K562 (cell line): ENCODE results near the gene KPNA1. TPM values are rescaled to one million over a fixed set of nuclear protein-coding genes. Genes with fewer than 3 reads are reported as not detected.

Experiments used
- polyA plus RNA-seq, 8 experiments: library from polyadenylated mRNA; depleted of rRNA in 4 of 8; stranded (reverse) in 5 of 8; unstranded in 3 of 8; fragments of >200 nt; fragmentation: Nextera tagmentation in 2 of 8; fragmentation: Illumina TruSeq in 1 of 8; extraction: Ambion mirVana in 2 of 8; extraction: Trizol in 1 of 8; gene quantifications; 2 replicates each; pipeline versions ENCODE4 v1.2.1 to v1.2.3, GENCODE V29; 2011 to 2014; ENCODE audit warnings: inconsistent platforms in 1 of 8, missing spikeins in 1 of 8
- small RNA-seq: library from RNA; depleted of rRNA; stranded (forward); fragments of <200 nt; gene quantifications from one replicate; pipeline ENCODE3, GENCODE V24; 2014
- total RNA-seq, 7 experiments: library from RNA; depleted of rRNA in 6 of 7; stranded (reverse); fragments of >200 nt in 6 of 7; fragmentation: Illumina TruSeq in 2 of 7; extraction: Trizol in 2 of 7; gene quantifications; 2 replicates each; pipeline versions ENCODE4 v1.2.1 to v1.2.3, GENCODE V29; 2011 to 2021; ENCODE audit warnings: low replicate concordance in 1 of 7

KPNA1 gene
- total and polyA plus RNA-seq, 9 of the 15 experiments (the other 6 are each of a cell fraction or from before 2014, with no cell fraction given), result 9.3 to 53.8 (median 33.5) TPM

Small RNA genes within 50 kb of the gene (small RNA-seq; reads per million reads assigned to genes)
- gene AC083798.1 (not detected), gene AC096861.1 (not detected)

Other genes with a start within 250 kb of the KPNA1 start
Only the 7 nearest of the 8 such genes appear.
- 69.2 and 103 TPM in 2 replicates for gene MIX23, start 131.7 kb downstream of the KPNA1 start, total RNA-seq (2014; rRNA removed)
- gene MIX23, start 131.7 kb downstream of the KPNA1 start, total RNA-seq (2014; rRNA removed; fragmentation: Illumina TruSeq; extraction: Trizol), result 106 and 124 TPM in 2 replicates
- gene MIX23, start 131.7 kb downstream of the KPNA1 start, total RNA-seq (2015; rRNA removed; fragmentation: Illumina TruSeq; extraction: Trizol), result 122 and 143 TPM in 2 replicates
- 46.6 and 81.3 TPM in 2 replicates for gene MIX23, start 131.7 kb downstream of the KPNA1 start, total RNA-seq (2021)
- gene MIX23, start 131.7 kb downstream of the KPNA1 start, polyA plus RNA-seq (2011; rRNA removed), result 27.8 and 45.5 TPM in 2 replicates
- gene MIX23, start 131.7 kb downstream of the KPNA1 start, polyA plus RNA-seq (2014; fragmentation: Illumina TruSeq; extraction: Trizol), result 162 and 185 TPM in 2 replicates
- gene MIX23, start 131.7 kb downstream of the KPNA1 start, polyA plus RNA-seq (2014; fragmentation: Nextera tagmentation; extraction: Ambion mirVana), result 100 to 1,000 TPM; 102 to 125 TPM
- gene MIX23, start 131.7 kb downstream of the KPNA1 start, polyA plus RNA-seq (2014; rRNA removed), result 130 and 134 TPM in 2 replicates
- 37.5 and 62.6 TPM in 2 replicates for gene FAM162A, start 130.8 kb downstream of the KPNA1 start, total RNA-seq (2014; rRNA removed)
- gene FAM162A, start 130.8 kb downstream of the KPNA1 start, total RNA-seq (2014; rRNA removed; fragmentation: Illumina TruSeq; extraction: Trizol), result 103 TPM in 2 replicates
- gene FAM162A, start 130.8 kb downstream of the KPNA1 start, total RNA-seq (2015; rRNA removed; fragmentation: Illumina TruSeq; extraction: Trizol), result 76.5 and 77.6 TPM in 2 replicates
- 64.9 and 77.7 TPM in 2 replicates for gene FAM162A, start 130.8 kb downstream of the KPNA1 start, total RNA-seq (2021)
- 171 and 191 TPM in 2 replicates for gene FAM162A, start 130.8 kb downstream of the KPNA1 start, polyA plus RNA-seq (2011; rRNA removed)
- gene FAM162A, start 130.8 kb downstream of the KPNA1 start, polyA plus RNA-seq (2014; fragmentation: Illumina TruSeq; extraction: Trizol), result 101 TPM in 2 replicates
- 100 to 1,000 TPM; 208 to 211 TPM for gene FAM162A, start 130.8 kb downstream of the KPNA1 start, polyA plus RNA-seq (2014; fragmentation: Nextera tagmentation; extraction: Ambion mirVana)
- 89.4 and 106 TPM in 2 replicates for gene FAM162A, start 130.8 kb downstream of the KPNA1 start, polyA plus RNA-seq (2014; rRNA removed)
- gene WDR5B, start 98.9 kb downstream of the KPNA1 start, total RNA-seq (2014; rRNA removed), result 2.3 and 2.8 TPM in 2 replicates
- gene WDR5B, start 98.9 kb downstream of the KPNA1 start, total RNA-seq (2014; rRNA removed; fragmentation: Illumina TruSeq; extraction: Trizol), result 4.4 and 4.6 TPM in 2 replicates
- gene WDR5B, start 98.9 kb downstream of the KPNA1 start, total RNA-seq (2015; rRNA removed; fragmentation: Illumina TruSeq; extraction: Trizol), result 4.1 and 4.2 TPM in 2 replicates
- 3.0 and 3.1 TPM in 2 replicates for gene WDR5B, start 98.9 kb downstream of the KPNA1 start, total RNA-seq (2021)
- 9.0 and 10.1 TPM in 2 replicates for gene WDR5B, start 98.9 kb downstream of the KPNA1 start, polyA plus RNA-seq (2011; rRNA removed)
- 2.9 and 3.5 TPM in 2 replicates for gene WDR5B, start 98.9 kb downstream of the KPNA1 start, polyA plus RNA-seq (2014; fragmentation: Illumina TruSeq; extraction: Trizol)
- 1 to 10 TPM; 3.9 to 4.4 TPM for gene WDR5B, start 98.9 kb downstream of the KPNA1 start, polyA plus RNA-seq (2014; fragmentation: Nextera tagmentation; extraction: Ambion mirVana)
- 4.8 and 5.0 TPM in 2 replicates for gene WDR5B, start 98.9 kb downstream of the KPNA1 start, polyA plus RNA-seq (2014; rRNA removed)
- 2.7 and 2.8 TPM in 2 replicates for gene PARP9, start 49.4 kb upstream of the KPNA1 start, total RNA-seq (2014; rRNA removed)
- gene PARP9, start 49.4 kb upstream of the KPNA1 start, total RNA-seq (2014; rRNA removed; fragmentation: Illumina TruSeq; extraction: Trizol), result 3.1 and 3.9 TPM in 2 replicates
- gene PARP9, start 49.4 kb upstream of the KPNA1 start, total RNA-seq (2015; rRNA removed; fragmentation: Illumina TruSeq; extraction: Trizol), result 3.8 TPM in 2 replicates
- gene PARP9, start 49.4 kb upstream of the KPNA1 start, total RNA-seq (2021), result 3.1 and 3.4 TPM in 2 replicates
- gene PARP9, start 49.4 kb upstream of the KPNA1 start, polyA plus RNA-seq (2011; rRNA removed), result 1.5 and 3.9 TPM in 2 replicates
- gene PARP9, start 49.4 kb upstream of the KPNA1 start, polyA plus RNA-seq (2014; fragmentation: Illumina TruSeq; extraction: Trizol), result 4.4 and 4.8 TPM in 2 replicates
- gene PARP9, start 49.4 kb upstream of the KPNA1 start, polyA plus RNA-seq (2014; fragmentation: Nextera tagmentation; extraction: Ambion mirVana), result 1 to 10 TPM; 2.1 to 3.2 TPM
- 3.5 and 3.8 TPM in 2 replicates for gene PARP9, start 49.4 kb upstream of the KPNA1 start, polyA plus RNA-seq (2014; rRNA removed)
- gene DTX3L, start 49.4 kb upstream of the KPNA1 start, total RNA-seq (2014; rRNA removed), result 3.0 and 4.1 TPM in 2 replicates
- gene DTX3L, start 49.4 kb upstream of the KPNA1 start, total RNA-seq (2014; rRNA removed; fragmentation: Illumina TruSeq; extraction: Trizol), result 6.0 and 7.0 TPM in 2 replicates
- gene DTX3L, start 49.4 kb upstream of the KPNA1 start, total RNA-seq (2015; rRNA removed; fragmentation: Illumina TruSeq; extraction: Trizol), result 6.0 and 6.5 TPM in 2 replicates
- gene DTX3L, start 49.4 kb upstream of the KPNA1 start, total RNA-seq (2021), result 6.2 and 6.6 TPM in 2 replicates
- 1.0 and 2.3 TPM in 2 replicates for gene DTX3L, start 49.4 kb upstream of the KPNA1 start, polyA plus RNA-seq (2011; rRNA removed)
- gene DTX3L, start 49.4 kb upstream of the KPNA1 start, polyA plus RNA-seq (2014; fragmentation: Illumina TruSeq; extraction: Trizol), result 4.9 and 6.0 TPM in 2 replicates
- 1 to 10 TPM; 2.3 to 2.5 TPM for gene DTX3L, start 49.4 kb upstream of the KPNA1 start, polyA plus RNA-seq (2014; fragmentation: Nextera tagmentation; extraction: Ambion mirVana)
- 3.0 and 3.4 TPM in 2 replicates for gene DTX3L, start 49.4 kb upstream of the KPNA1 start, polyA plus RNA-seq (2014; rRNA removed)
- gene PARP15, start 62.7 kb upstream of the KPNA1 start, total RNA-seq (2014; rRNA removed), result 0.05 and 0.08 TPM in 2 replicates
- 0.11 and 0.45 TPM in 2 replicates for gene PARP15, start 62.7 kb upstream of the KPNA1 start, total RNA-seq (2014; rRNA removed; fragmentation: Illumina TruSeq; extraction: Trizol)
- 0.19 and 0.40 TPM in 2 replicates for gene PARP15, start 62.7 kb upstream of the KPNA1 start, total RNA-seq (2015; rRNA removed; fragmentation: Illumina TruSeq; extraction: Trizol)
- gene PARP15, start 62.7 kb upstream of the KPNA1 start, total RNA-seq (2021), result 0.38 and 0.45 TPM in 2 replicates
- 0.22 TPM in 1 of 2 replicates, not detected in the other for gene PARP15, start 62.7 kb upstream of the KPNA1 start, polyA plus RNA-seq (2011; rRNA removed)
- 0.18 and 0.29 TPM in 2 replicates for gene PARP15, start 62.7 kb upstream of the KPNA1 start, polyA plus RNA-seq (2014; fragmentation: Illumina TruSeq; extraction: Trizol)
- gene PARP15, start 62.7 kb upstream of the KPNA1 start, polyA plus RNA-seq (2014; fragmentation: Nextera tagmentation; extraction: Ambion mirVana), result under 1 TPM; 0.08 to 0.10 TPM
- gene PARP15, start 62.7 kb upstream of the KPNA1 start, polyA plus RNA-seq (2014; rRNA removed), result 0.13 and 0.61 TPM in 2 replicates
- 9.0 and 9.5 TPM in 2 replicates for gene PARP14, start 165.9 kb upstream of the KPNA1 start, total RNA-seq (2014; rRNA removed)
- 13.1 and 13.7 TPM in 2 replicates for gene PARP14, start 165.9 kb upstream of the KPNA1 start, total RNA-seq (2014; rRNA removed; fragmentation: Illumina TruSeq; extraction: Trizol)
- gene PARP14, start 165.9 kb upstream of the KPNA1 start, total RNA-seq (2015; rRNA removed; fragmentation: Illumina TruSeq; extraction: Trizol), result 11.8 and 14.4 TPM in 2 replicates
- 9.7 and 11.9 TPM in 2 replicates for gene PARP14, start 165.9 kb upstream of the KPNA1 start, total RNA-seq (2021)
- 6.7 and 12.8 TPM in 2 replicates for gene PARP14, start 165.9 kb upstream of the KPNA1 start, polyA plus RNA-seq (2011; rRNA removed)
- gene PARP14, start 165.9 kb upstream of the KPNA1 start, polyA plus RNA-seq (2014; fragmentation: Illumina TruSeq; extraction: Trizol), result 6.9 and 8.6 TPM in 2 replicates
- gene PARP14, start 165.9 kb upstream of the KPNA1 start, polyA plus RNA-seq (2014; fragmentation: Nextera tagmentation; extraction: Ambion mirVana), result 1 to 10 TPM; 3.1 to 6.2 TPM
- 7.7 and 9.2 TPM in 2 replicates for gene PARP14, start 165.9 kb upstream of the KPNA1 start, polyA plus RNA-seq (2014; rRNA removed)